ENCODE results near the gene RBM26.

RBM26 gene

DNA sequence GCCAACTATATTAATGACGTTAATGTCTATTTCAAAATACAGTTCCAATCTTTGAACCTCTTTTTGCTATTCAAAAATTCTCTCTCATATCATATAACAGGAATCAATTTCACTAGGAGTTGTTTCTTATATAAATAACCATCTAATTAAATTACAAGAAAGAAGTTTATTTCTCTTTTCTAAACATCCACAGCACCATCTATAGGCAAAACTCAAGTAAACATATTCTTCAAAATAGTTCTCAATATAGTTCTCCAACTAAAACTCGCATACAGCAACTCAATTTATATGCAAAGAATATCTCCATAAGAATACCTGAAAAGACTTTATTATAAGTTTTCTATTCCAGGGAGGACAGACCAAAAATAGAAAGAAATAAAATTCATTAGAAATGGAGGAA, 65.6 kb downstream of the RBM26 start:
- no peak for ATAC-seq
- TF ChIP-seq ZC3H10 (CRISPR knock-in tag; IDR thresholded peaks at IDR 0.05): no peak
- no peak for TF ChIP-seq SNAI2 (CRISPR knock-in tag; IDR thresholded peaks at IDR 0.05)
- TF ChIP-seq, protein P1, sequence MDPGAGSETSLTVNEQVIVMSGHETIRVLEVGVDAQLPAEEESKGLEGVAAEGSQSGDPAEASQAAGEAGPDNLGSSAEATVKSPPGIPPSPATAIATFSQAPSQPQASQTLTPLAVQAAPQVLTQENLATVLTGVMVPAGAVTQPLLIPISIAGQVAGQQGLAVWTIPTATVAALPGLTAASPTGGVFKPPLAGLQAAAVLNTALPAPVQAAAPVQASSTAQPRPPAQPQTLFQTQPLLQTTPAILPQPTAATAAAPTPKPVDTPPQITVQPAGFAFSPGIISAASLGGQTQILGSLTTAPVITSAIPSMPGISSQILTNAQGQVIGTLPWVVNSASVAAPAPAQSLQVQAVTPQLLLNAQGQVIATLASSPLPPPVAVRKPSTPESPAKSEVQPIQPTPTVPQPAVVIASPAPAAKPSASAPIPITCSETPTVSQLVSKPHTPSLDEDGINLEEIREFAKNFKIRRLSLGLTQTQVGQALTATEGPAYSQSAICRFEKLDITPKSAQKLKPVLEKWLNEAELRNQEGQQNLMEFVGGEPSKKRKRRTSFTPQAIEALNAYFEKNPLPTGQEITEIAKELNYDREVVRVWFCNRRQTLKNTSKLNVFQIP (CRISPR knock-in tag; IDR thresholded peaks at IDR 0.05; ENCODE audit: borderline replicate concordance, low read depth): no peak
- TF ChIP-seq ZNF70 (CRISPR knock-in tag; IDR thresholded peaks at IDR 0.05): no peak
- TF ChIP-seq ISL1 (CRISPR knock-in tag; IDR thresholded peaks at IDR 0.05): no peak
- no peak for TF ChIP-seq TCF4 (CRISPR knock-in tag; IDR thresholded peaks at IDR 0.05; ENCODE audit: borderline replicate concordance)
- no peak for TF ChIP-seq ARNTL (CRISPR knock-in tag; IDR thresholded peaks at IDR 0.05; ENCODE audit: borderline replicate concordance, low read depth)
- TF ChIP-seq, protein P2, sequence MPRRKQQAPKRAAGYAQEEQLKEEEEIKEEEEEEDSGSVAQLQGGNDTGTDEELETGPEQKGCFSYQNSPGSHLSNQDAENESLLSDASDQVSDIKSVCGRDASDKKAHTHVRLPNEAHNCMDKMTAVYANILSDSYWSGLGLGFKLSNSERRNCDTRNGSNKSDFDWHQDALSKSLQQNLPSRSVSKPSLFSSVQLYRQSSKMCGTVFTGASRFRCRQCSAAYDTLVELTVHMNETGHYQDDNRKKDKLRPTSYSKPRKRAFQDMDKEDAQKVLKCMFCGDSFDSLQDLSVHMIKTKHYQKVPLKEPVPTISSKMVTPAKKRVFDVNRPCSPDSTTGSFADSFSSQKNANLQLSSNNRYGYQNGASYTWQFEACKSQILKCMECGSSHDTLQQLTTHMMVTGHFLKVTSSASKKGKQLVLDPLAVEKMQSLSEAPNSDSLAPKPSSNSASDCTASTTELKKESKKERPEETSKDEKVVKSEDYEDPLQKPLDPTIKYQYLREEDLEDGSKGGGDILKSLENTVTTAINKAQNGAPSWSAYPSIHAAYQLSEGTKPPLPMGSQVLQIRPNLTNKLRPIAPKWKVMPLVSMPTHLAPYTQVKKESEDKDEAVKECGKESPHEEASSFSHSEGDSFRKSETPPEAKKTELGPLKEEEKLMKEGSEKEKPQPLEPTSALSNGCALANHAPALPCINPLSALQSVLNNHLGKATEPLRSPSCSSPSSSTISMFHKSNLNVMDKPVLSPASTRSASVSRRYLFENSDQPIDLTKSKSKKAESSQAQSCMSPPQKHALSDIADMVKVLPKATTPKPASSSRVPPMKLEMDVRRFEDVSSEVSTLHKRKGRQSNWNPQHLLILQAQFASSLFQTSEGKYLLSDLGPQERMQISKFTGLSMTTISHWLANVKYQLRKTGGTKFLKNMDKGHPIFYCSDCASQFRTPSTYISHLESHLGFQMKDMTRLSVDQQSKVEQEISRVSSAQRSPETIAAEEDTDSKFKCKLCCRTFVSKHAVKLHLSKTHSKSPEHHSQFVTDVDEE (CRISPR knock-in tag; IDR thresholded peaks at IDR 0.05): no peak
- no peak for TF ChIP-seq GLIS3 (CRISPR knock-in tag; IDR thresholded peaks at IDR 0.05)
- TF ChIP-seq CSDC2 (CRISPR knock-in tag; IDR thresholded peaks at IDR 0.05): no peak
- no peak for TF ChIP-seq ZNF565 (CRISPR knock-in tag; conservative IDR thresholded peaks at IDR 0.05; ENCODE audit: low read depth)
- TF ChIP-seq, protein P3, sequence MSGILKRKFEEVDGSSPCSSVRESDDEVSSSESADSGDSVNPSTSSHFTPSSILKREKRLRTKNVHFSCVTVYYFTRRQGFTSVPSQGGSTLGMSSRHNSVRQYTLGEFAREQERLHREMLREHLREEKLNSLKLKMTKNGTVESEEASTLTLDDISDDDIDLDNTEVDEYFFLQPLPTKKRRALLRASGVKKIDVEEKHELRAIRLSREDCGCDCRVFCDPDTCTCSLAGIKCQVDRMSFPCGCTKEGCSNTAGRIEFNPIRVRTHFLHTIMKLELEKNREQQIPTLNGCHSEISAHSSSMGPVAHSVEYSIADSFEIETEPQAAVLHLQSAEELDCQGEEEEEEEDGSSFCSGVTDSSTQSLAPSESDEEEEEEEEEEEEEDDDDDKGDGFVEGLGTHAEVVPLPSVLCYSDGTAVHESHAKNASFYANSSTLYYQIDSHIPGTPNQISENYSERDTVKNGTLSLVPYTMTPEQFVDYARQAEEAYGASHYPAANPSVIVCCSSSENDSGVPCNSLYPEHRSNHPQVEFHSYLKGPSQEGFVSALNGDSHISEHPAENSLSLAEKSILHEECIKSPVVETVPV (CRISPR knock-in tag; IDR thresholded peaks at IDR 0.05): no peak
- no peak for TF ChIP-seq ZFP30 (CRISPR knock-in tag; IDR thresholded peaks at IDR 0.05)
- no peak for TF ChIP-seq ESRRG (CRISPR knock-in tag; IDR thresholded peaks at IDR 0.05)
- TF ChIP-seq, protein P4, sequence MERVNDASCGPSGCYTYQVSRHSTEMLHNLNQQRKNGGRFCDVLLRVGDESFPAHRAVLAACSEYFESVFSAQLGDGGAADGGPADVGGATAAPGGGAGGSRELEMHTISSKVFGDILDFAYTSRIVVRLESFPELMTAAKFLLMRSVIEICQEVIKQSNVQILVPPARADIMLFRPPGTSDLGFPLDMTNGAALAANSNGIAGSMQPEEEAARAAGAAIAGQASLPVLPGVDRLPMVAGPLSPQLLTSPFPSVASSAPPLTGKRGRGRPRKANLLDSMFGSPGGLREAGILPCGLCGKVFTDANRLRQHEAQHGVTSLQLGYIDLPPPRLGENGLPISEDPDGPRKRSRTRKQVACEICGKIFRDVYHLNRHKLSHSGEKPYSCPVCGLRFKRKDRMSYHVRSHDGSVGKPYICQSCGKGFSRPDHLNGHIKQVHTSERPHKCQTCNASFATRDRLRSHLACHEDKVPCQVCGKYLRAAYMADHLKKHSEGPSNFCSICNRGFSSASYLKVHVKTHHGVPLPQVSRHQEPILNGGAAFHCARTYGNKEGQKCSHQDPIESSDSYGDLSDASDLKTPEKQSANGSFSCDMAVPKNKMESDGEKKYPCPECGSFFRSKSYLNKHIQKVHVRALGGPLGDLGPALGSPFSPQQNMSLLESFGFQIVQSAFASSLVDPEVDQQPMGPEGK (CRISPR knock-in tag; IDR thresholded peaks at IDR 0.05; ENCODE audit: borderline replicate concordance): no peak
- no peak for TF ChIP-seq TOX (CRISPR knock-in tag; IDR thresholded peaks at IDR 0.05; ENCODE audit: borderline replicate concordance)

DNA sequence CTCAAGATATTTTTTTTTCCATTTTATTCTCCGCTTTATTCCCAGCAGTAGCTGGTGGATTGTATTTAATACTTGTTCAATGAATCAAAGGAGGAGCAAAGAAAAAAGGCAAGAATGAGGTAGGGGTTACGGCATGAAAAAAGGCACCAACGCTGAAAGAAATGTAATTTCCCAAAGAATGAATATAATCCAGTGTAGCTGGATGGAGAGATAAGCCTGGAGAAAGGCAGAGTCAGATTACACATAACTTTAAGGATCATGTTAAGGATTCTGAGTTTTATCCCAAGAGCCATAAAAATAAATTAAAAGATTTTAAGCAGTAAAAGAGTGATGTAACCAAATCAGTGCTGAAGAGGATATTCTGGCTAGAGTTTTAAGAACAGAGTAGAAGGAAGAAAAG, 67.7 kb downstream of the RBM26 start:
- ATAC-seq: no peak
- TF ChIP-seq OSR1 (CRISPR knock-in tag; IDR thresholded peaks at IDR 0.05): no peak
- TF ChIP-seq TCF4 (CRISPR knock-in tag; IDR thresholded peaks at IDR 0.05; ENCODE audit: borderline replicate concordance): no peak
- no peak for TF ChIP-seq SNAI2 (CRISPR knock-in tag; IDR thresholded peaks at IDR 0.05)
- TF ChIP-seq ARNTL (CRISPR knock-in tag; IDR thresholded peaks at IDR 0.05; ENCODE audit: borderline replicate concordance, low read depth): no peak
- TF ChIP-seq RARB (CRISPR knock-in tag; IDR thresholded peaks at IDR 0.05): no peak
- TF ChIP-seq ZFP3 (CRISPR knock-in tag; IDR thresholded peaks at IDR 0.05): no peak

DNA sequence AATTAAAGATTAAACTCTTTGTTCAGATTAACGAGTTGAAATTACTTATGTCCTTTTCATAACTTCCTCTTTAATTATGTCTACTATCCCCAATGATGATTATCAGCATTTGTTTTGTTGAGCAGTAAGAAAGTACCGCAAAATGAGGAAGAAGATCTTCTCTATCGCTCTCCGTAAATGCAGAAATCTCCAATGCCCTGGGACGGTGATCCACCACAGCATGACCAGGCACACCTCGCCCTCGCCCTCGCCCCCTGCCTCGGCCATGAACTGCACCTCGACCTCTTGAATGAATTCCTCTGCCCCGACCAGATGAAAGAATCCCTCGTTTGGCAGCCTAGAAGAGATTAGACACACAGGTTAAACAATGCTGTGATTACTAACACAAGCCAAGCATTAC, 69.1 kb downstream of the RBM26 start:
- ATAC-seq: no peak
- TF ChIP-seq ZFP30 (CRISPR knock-in tag; IDR thresholded peaks at IDR 0.05) (no peak), ARNTL (CRISPR knock-in tag; IDR thresholded peaks at IDR 0.05; ENCODE audit: borderline replicate concordance, low read depth) (no peak), ZNF565 (CRISPR knock-in tag; conservative IDR thresholded peaks at IDR 0.05; ENCODE audit: low read depth) (no peak), ESRRG (CRISPR knock-in tag; IDR thresholded peaks at IDR 0.05) (no peak), ZNF70 (CRISPR knock-in tag; IDR thresholded peaks at IDR 0.05) (no peak), SNAI2 (CRISPR knock-in tag; IDR thresholded peaks at IDR 0.05) (no peak), ZFP3 (CRISPR knock-in tag; IDR thresholded peaks at IDR 0.05) (no peak), ZC3H10 (CRISPR knock-in tag; IDR thresholded peaks at IDR 0.05) (no peak), PPARA (CRISPR knock-in tag; IDR thresholded peaks at IDR 0.05; ENCODE audit: borderline replicate concordance) (no peak), GLIS3 (CRISPR knock-in tag; IDR thresholded peaks at IDR 0.05) (no peak), RARB (CRISPR knock-in tag; IDR thresholded peaks at IDR 0.05) (no peak), BACH2 (CRISPR knock-in tag; IDR thresholded peaks at IDR 0.05; ENCODE audit: borderline replicate concordance) (no peak), CSDC2 (CRISPR knock-in tag; IDR thresholded peaks at IDR 0.05) (no peak), TOX (CRISPR knock-in tag; IDR thresholded peaks at IDR 0.05; ENCODE audit: borderline replicate concordance) (no peak)
- TF ChIP-seq, protein P1 (CRISPR knock-in tag; IDR thresholded peaks at IDR 0.05; ENCODE audit: borderline replicate concordance, low read depth): no peak
- TF ChIP-seq, protein P3 (CRISPR knock-in tag; IDR thresholded peaks at IDR 0.05): no peak
- TF ChIP-seq, protein P4 (CRISPR knock-in tag; IDR thresholded peaks at IDR 0.05; ENCODE audit: borderline replicate concordance): no peak
